Measurements from ENCODE around the gene RAVER1. TPM values are rescaled to one million over a fixed set of nuclear protein-coding genes. Genes with fewer than 3 reads are reported as not detected.

Gene RAVER1
- total RNA-seq = 5.9 TPM

DNA sequence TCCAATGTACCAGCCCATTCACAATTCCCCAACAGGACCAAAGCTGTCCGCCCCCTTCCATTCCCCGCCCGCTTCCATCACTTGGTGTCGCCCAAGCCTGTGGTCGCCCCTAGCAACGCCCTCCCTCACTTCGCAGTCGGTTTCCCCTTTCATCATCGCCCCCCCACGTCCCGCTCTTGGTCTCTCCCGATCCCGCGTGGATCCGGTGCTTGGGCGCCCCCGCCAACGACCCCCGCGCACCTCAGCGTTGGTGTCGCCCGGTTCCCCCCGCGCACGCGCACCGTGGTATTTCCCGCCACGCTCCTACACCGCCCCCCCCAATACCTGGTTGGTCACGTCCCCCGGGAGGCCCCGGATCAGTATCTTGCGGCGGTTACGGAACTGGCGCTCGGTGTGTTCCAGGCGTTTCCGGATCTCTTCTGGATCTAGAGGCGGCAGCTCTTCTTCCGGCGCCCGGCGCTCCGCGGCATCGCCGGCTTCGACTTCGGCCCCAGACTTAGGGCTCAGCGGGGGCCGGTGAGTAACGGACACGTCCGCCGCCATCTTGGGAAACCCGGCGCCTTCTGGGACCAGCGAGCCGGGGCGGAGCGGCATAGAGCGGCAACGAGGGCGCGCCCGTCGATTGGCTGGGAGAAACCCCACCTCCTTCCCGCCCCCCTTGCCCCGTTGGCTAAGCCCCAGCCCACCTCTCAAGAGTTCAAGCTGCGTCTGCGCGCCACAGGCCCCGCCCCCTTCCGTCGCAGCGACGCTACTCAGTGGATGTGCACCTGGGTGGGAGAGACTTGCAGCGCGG lies at the start of gene RAVER1:
TSS of gene RAVER1 (minus strand) at position 565 of the 793 bp plus-strand sequence. CDS start at position 543, 22 bp downstream.

GRCh38 chr19:10380313-10381102 lies 47.2 kb upstream of the RAVER1 start, which contains the start of gene TYK2:
Gene TYK2, minus strand, starts transcription at chr19:10380572. Its CDS starts 2,166 bp downstream, at chr19:10378406.

GRCh38 chr19:10339380-10339960 lies 6.1 kb upstream of the RAVER1 start, which contains the start of gene ICAM3:
Gene ICAM3, minus strand, starts transcription at chr19:10339624. Its CDS starts 10 bp downstream, at chr19:10339614.

GRCh38 chr19:10315335-10316214 lies 17.8 kb downstream of the RAVER1 start, which contains the start of gene FDX2:
Gene FDX2, minus strand, starts transcription at chr19:10316015. Its CDS starts 19 bp downstream, at chr19:10315996.

DNA sequence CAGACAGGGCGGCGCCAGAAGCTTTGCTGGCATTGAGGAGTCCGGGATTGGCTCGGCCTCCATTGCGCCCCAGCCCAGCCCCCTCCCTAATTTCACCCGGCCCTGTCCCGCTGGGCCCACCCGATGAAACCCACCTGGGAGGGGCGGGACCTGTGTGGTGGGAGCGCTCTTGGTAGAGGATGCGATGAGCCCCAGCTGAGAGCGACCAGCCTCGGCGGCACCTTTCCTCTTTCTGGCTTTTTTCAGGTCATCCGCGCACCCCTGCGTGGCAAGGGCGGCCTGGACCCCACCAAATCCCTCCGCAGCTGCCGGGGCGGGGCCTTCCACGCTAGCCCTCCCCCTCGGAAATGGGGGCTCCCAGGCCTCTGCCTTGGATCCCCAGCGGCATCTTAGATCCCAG lies 23.9 kb downstream of the RAVER1 start, which contains the start of gene ZGLP1:
TSS of gene ZGLP1 (minus strand) at position 393 of the 400 bp plus-strand sequence.

DNA sequence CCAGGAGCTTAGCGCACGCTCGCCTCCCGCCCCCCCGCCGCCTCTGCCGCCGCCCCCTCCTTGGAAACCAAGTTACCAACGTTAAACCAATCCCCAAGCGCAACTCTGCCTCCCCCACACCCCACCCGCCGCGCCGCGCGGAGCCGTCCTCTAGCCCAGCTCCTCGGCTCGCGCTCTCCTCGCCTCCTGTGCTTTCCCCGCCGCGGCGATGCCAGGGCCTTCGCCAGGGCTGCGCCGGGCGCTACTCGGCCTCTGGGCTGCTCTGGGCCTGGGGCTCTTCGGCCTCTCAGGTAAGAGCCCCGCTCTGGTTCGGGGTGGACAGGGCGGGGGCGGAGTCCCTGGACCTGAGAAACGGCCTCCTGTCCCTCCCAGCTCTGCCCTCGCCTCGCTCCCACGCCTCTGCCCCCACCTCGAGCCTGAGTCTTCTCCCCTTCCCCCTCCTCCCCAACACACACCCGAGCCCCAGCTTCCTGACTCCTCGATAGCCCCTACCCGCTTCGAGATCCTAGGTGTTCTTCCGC lies 43.4 kb downstream of the RAVER1 start, which contains the start of gene ICAM5:
TSS of gene ICAM5 (plus strand) at position 117 of the 521 bp plus-strand sequence. CDS start at position 209, 92 bp downstream.

GRCh38 chr19:10286803-10287737 lies 46.3 kb downstream of the RAVER1 start, which contains the start of gene ICAM4:
Gene ICAM4, plus strand, starts transcription at chr19:10286955. Its CDS starts 58 bp downstream, at chr19:10287013.

GRCh38 chr19:10270616-10271394 lies 62.5 kb downstream of the RAVER1 start, which contains the start of gene ICAM1:
Gene ICAM1, plus strand, starts transcription at chr19:10271120. Its CDS starts 40 bp downstream, at chr19:10271160.

Small RNAs within 50 kb of the gene (small RNA-seq; reads per million reads assigned to genes)
- gene AC011511.1 (ENCODE audit: low replicate concordance) (not detected), gene AC011511.4 (ENCODE audit: low replicate concordance) (not detected)

Other genes starting within 250 kb of the RAVER1 start
- gene SHFL, start 247.2 kb downstream of the RAVER1 start, total RNA-seq = 6.6 TPM
- gene ANGPTL6, start 230.9 kb downstream of the RAVER1 start, total RNA-seq = not detected
- gene PPAN, start 227.2 kb downstream of the RAVER1 start, total RNA-seq = 25.7 TPM
- 6.3 TPM for gene P2RY11, start 221.8 kb downstream of the RAVER1 start, total RNA-seq
- 87.3 TPM for gene EIF3G, start 213.6 kb downstream of the RAVER1 start, total RNA-seq
- gene DNMT1, start 138.6 kb downstream of the RAVER1 start, total RNA-seq = 71.1 TPM
- gene S1PR2, start 102.2 kb downstream of the RAVER1 start, total RNA-seq = 3.1 TPM
- gene MRPL4, start 81.3 kb downstream of the RAVER1 start, total RNA-seq = 15.0 TPM
- 1.3 TPM for gene ICAM1, start 62.4 kb downstream of the RAVER1 start, total RNA-seq
- not detected for gene ICAM4, start 46.6 kb downstream of the RAVER1 start, total RNA-seq
- gene ICAM5, start 43.6 kb downstream of the RAVER1 start, total RNA-seq = 4.1 TPM
- gene ZGLP1, start 23.7 kb downstream of the RAVER1 start, total RNA-seq = 5.9 TPM
- gene FDX2, start 17.5 kb downstream of the RAVER1 start, total RNA-seq = 18.2 TPM
- gene ICAM3, start 6.1 kb upstream of the RAVER1 start, total RNA-seq = 0.63 TPM
- 67.6 TPM for gene TYK2, start 47.0 kb upstream of the RAVER1 start, total RNA-seq
- gene CDC37, start 70.0 kb upstream of the RAVER1 start, total RNA-seq = 52.6 TPM
- 7.8 TPM for gene PDE4A, start 87.0 kb upstream of the RAVER1 start, total RNA-seq
- 38.5 TPM for gene KEAP1, start 169.8 kb upstream of the RAVER1 start, total RNA-seq
- not detected for gene S1PR5, start 183.9 kb upstream of the RAVER1 start, total RNA-seq
- gene ATG4D, start 210.4 kb upstream of the RAVER1 start, total RNA-seq = 14.7 TPM
- gene KRI1, start 232.5 kb upstream of the RAVER1 start, total RNA-seq = 4.7 TPM
- 72.6 TPM for gene CDKN2D, start 235.4 kb upstream of the RAVER1 start, total RNA-seq

All from parietal lobe (tissue), 2 donors.